Medulla oblongata (tissue), 1 donor: ENCODE results near the gene UBXN7.
"Not testable (repeated sequence)": the region's sequence is repeated elsewhere in the genome, so short reads cannot be mapped to it uniquely, and the experiment has no call there.

Experiments used
- DNase-seq: peaks from one replicate; pipeline ENCODE4 v3.0.0-alpha.2; 2015; ENCODE audit errors: extremely low spot score

Gene UBXN7

DNA sequence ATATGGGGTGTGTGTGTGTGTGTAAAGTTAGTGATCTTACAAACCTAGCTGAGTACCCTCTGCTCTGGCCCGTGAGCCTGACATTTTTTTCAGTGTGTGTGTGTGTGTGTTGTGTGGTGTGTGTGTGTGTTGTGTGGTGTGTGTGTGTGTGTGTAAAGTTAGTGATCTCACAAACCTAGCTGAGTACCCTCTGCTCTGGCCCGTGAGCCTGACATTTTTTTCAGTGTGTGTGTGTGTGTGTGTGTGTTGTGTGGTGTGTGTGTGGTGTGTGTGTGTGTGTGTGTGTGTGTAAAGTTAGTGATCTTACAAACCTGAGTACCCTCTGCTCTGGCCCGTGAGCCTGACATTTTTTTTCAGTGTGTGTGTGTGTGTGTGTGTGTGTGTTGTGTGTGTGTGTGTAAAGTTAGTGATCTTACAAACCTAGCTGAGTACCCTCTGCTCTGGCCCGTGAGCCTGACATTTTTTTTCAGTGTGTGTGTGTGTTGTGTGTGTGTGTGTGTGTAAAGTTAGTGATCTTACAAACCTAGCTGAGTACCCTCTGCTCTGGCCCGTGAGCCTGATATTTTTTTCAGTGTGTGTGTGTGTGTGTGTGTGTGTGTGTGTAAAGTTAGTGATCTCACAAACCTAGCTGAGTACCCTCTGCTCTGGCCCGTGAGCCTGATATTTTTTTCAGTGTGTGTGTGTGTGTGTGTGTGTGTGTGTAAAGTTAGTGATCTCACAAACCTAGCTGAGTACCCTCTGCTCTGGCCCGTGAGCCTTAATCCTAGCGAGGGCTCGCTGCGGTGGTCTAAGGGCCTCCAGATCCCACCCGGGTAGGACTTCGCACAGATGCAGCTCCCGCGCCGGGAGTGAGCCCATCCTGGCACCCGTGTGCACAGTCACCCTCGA, 115.2 kb downstream of the UBXN7 start:
- not testable (repeated sequence) for DNase-seq

DNA sequence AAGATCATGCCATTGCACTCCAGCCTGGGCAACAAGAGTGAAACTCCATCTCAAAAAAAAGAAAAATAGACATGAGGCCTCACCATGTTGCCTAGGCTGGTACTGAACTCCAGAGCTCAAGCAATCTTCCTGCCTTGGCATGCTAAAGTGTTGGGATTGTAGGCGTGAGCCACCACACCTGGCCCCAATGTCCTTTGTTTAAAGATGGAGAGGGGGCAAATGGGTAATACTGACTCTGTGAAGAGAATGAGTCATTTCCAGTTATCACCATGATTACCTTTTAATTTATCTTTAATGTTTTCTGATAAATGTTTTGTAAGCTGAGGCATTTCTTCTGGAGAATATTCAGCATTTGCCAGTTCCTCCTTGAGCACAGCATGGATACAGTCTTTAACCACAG, 116.4 kb downstream of the UBXN7 start:
- no peak for DNase-seq

DNA sequence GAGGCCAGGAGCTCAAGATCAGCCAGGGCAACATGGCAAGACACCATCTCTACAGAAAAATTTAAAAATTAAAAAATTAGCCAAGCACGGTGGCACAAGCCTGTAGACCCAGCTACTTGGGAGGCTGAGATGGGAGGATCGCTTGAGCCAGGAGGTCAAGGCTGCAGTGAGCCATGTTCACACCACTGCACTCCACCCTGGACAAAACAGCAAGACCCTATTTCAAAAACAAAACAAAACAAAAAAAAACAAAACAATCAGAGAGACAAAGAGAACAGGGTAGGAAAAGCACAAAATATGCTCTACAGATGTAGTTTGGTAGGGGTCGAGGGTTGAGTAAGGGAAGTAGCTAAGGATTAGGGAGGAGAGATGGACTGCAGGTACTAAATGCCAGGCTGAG, 117.6 kb downstream of the UBXN7 start:
- DNase-seq, result no peak

DNA sequence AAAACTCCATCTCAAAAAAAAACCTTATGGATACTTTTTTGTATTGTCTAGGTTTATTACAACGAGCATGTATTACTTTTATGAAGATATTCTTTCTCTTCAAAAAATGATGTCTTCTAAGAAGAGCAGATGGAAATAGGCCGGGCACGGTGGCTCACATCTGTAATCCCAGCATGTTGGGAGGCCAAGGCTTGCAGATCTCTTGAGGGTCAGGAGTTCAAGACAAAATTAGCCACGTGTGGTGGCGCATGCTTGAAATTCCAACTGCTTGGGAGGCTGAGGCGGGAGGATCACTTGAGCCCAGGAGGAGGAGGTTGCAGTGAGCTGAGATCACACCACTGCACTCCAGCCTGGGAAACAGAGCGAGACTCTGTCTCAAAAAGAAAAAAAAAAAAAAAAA, 118.1 kb downstream of the UBXN7 start:
- not testable (repeated sequence) for DNase-seq

DNA sequence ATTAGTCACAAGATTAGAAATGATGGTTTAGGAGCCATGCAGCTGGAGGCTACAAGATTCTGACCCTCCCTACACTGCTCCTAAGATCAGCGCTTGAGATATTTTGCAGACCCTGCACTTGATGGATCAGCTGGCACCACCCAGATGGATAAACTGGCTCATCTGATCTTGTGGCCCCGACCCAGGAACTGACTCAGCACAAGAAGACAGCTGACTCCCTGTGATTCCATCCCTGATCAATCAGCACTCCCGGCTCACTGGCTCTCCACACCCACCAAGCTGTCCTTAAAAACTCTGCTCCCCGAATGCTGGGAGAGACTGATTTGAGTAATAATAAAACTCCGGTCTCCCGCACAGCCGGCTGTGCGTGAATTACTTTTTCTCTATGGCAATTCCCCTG, 129.3 kb downstream of the UBXN7 start:
- not testable (repeated sequence) for DNase-seq

DNA sequence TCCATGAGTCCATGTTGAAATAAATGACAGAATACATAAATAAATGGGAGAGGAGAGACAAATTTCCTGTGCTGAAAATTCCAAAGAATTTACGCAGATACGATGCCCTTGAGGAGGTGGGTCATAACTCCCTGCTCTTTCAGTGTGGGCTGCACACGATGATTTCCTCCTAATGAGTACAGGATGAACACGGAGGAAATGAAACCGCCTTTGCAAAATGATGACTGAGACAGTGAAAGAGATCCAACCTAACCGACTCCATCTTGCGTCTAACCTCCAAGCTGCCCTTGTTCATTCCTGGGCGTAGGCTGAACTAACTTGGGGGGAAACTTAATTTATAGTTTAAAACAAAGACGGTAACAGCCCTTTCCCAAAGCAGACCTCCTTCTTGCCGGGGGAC, 129.7 kb downstream of the UBXN7 start:
- not testable (repeated sequence) for DNase-seq

DNA sequence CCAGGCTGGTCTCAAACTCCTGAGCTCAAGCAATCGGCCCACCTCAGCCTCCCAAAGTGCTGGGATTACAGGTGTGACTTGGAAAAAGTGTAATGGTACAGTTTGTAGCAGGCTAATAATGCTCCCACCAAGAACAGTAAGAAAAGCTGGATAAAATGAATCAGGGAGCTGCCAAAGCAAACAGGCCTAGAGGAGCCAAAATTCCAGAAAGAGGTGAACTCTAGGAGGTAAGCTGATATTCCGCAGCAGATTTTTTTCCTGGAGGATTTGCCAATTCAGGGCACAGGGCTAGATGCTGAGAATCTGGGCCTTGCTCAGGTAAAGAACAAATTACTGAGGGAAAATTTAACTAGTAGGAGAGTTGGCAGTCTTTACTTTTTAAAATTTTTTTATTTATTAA, 133.7 kb downstream of the UBXN7 start:
- DNase-seq, result no peak
